GM10266 (cell line): ENCODE measurements around the gene NUDCD2.

ENCODE experiments used
- DNase-seq: peaks from one replicate; pipeline ENCODE4 v3.0.0; 2012; ENCODE audit errors: extremely low spot score
- CTCF ChIP-seq: IDR thresholded peaks from 2 replicates; pipeline ENCODE4 v1.5.1; 2012; ENCODE audit warnings: mild to moderate bottlenecking, low read depth; ENCODE audit not compliant: control insufficient read depth, insufficient read depth; ENCODE audit errors: missing control alignments

The NUDCD2 gene

GRCh38 chr5:163453705-163454104 lies 6.2 kb downstream of the NUDCD2 start:
- no peak for DNase-seq
- no peak for TF ChIP-seq CTCF

- no peak for TF ChIP-seq CTCF
- no peak for DNase-seq
Measured at GRCh38 chr5:163451489-163451888, 8.4 kb downstream of the NUDCD2 start.

- TF ChIP-seq CTCF = no peak
- no peak for DNase-seq
Measured at GRCh38 chr5:163448491-163448890, 11.4 kb downstream of the NUDCD2 start.

GRCh38 chr5:163447875-163448274 lies 12.0 kb downstream of the NUDCD2 start:
- DNase-seq = no peak
- no peak for TF ChIP-seq CTCF

- no peak for TF ChIP-seq CTCF
Measured at GRCh38 chr5:163447191-163447590, 12.7 kb downstream of the NUDCD2 start.

GRCh38 chr5:163445345-163445744 lies 14.6 kb downstream of the NUDCD2 start:
- no peak for TF ChIP-seq CTCF
- no peak for DNase-seq

More at GRCh38 chr5:163447191-163447590, 12.7 kb downstream of the NUDCD2 start:
- no peak for DNase-seq

- no peak for DNase-seq
- no peak for TF ChIP-seq CTCF
Measured at GRCh38 chr5:163444526-163444925, 15.4 kb downstream of the NUDCD2 start.
